Thoracic aorta (tissue), 2 donors: ENCODE data around the gene RNF166. TPM values are rescaled to one million over a fixed set of nuclear protein-coding genes. Genes with fewer than 3 reads are reported as not detected.

ENCODE experiments used
- ATAC-seq: fragments of 150-250 bp; one replicate; pipeline ENCODE4 v1.8.0; 2017; ENCODE audit warnings: low read depth; ENCODE audit not compliant: insufficient number of reproducible peaks, low FRiP score
- DNase-seq: peaks from one replicate; pipeline ENCODE4 v3.0.0-alpha.2; 2020; ENCODE audit warnings: low spot score
- H3K27ac ChIP-seq, 2 donors: fragments of 200-600 bp; sonication (generic); 1 replicate in 1 of 2; 2 replicates in 1 of 2; pipeline ENCODE4 v1.5.1; 2016; ENCODE audit warnings: mild to moderate bottlenecking in 2 of 2, moderate library complexity in 2 of 2
- H3K27me3 ChIP-seq: fragments of 200-600 bp; sonication (generic); replicated peaks from 2 replicates; pipeline ENCODE4 v1.6.0; 2016; ENCODE audit warnings: mild to moderate bottlenecking; ENCODE audit not compliant: insufficient read depth
- H3K36me3 ChIP-seq: fragments of 200-600 bp; sonication (generic); one replicate; pipeline ENCODE4 v1.5.1; 2016
- H3K4me1 ChIP-seq, 2 donors: fragments of 200-600 bp; sonication (generic); 1 replicate in 1 of 2; 2 replicates in 1 of 2; pipeline versions ENCODE4 v1.5.1 to v1.6.0; 2016; ENCODE audit warnings: low read depth in 2 of 2, mild to moderate bottlenecking in 1 of 2; ENCODE audit not compliant: control insufficient read depth in 1 of 2
- H3K4me3 ChIP-seq: fragments of 200-600 bp; sonication (generic); 2 replicates; pipeline ENCODE4 v1.5.1; 2016; ENCODE audit warnings: mild to moderate bottlenecking
- H3K9me3 ChIP-seq: fragments of 200-600 bp; sonication (generic); 2 replicates; pipeline ENCODE4 v1.5.1; 2016
- total RNA-seq, 2 donors: library from RNA; depleted of rRNA; stranded (reverse); fragments of >200 nt; gene quantifications; one replicate each; pipeline versions ENCODE4 v1.1.0 to v1.2.3, GENCODE V29; 2016
- TF ChIP-seq, protein P1 (sequence below): fragments of 200-600 bp; sonication (generic); IDR thresholded peaks from one replicate; pipeline ENCODE4 v1.5.1; 2019; ENCODE audit warnings: antibody characterized with exemption

Gene RNF166
- total RNA-seq, 2 donors from 2014 or later = 20.7 to 36.6 TPM

DNA sequence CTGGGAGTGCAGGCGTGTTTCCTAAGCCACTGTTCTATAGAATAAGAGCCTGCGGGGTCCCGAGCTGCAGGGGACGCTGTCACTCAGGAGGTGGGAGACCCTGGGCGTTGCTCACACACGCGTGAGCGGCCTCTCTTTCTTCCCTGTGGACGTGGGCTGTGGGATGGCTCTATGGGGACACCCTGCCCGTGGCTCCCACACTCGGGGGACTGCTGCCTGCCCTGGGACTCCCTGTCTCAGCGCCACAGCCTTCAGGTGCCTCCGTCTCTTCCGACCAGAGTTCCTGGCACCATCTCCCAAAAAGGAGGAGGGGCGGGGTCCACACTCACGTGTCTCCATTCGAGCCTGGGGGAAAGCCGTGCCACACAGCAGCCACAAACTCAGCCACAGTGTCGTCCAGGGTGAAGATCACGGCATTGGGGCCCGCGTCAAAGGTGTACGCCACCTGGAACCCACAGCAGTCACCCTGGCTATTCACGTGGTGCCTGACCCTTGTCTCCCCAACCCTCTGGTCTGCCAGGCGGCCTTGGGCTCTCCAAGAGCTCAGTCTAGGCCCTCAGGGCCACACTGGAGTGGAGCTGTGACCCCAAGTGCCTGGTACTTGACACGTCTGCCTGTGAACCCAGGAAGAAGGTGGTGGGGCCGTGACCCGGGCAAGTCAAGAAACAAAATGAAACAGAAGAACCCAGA lies 51.7 kb downstream of the RNF166 start:
- ATAC-seq (no peak), DNase-seq (no peak)
- Histone ChIP-seq H3K4me1 (peaks cover 7 to 13% of the 10 kb centered on the region in 2 donors), H3K4me3 (no peak overlapping the region), H3K9me3 (no peaks in the 10 kb centered on the region), H3K27ac (no peak overlapping the region), H3K27me3 (no peaks in the 10 kb centered on the region), H3K36me3 (peaks cover 19% of the 10 kb centered on the region)
- TF ChIP-seq, protein P1, sequence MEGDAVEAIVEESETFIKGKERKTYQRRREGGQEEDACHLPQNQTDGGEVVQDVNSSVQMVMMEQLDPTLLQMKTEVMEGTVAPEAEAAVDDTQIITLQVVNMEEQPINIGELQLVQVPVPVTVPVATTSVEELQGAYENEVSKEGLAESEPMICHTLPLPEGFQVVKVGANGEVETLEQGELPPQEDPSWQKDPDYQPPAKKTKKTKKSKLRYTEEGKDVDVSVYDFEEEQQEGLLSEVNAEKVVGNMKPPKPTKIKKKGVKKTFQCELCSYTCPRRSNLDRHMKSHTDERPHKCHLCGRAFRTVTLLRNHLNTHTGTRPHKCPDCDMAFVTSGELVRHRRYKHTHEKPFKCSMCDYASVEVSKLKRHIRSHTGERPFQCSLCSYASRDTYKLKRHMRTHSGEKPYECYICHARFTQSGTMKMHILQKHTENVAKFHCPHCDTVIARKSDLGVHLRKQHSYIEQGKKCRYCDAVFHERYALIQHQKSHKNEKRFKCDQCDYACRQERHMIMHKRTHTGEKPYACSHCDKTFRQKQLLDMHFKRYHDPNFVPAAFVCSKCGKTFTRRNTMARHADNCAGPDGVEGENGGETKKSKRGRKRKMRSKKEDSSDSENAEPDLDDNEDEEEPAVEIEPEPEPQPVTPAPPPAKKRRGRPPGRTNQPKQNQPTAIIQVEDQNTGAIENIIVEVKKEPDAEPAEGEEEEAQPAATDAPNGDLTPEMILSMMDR = no peak

- peaks cover 7 to 15% of the 10 kb centered on the region in 2 donors for H3K4me1 ChIP-seq
- no peak for DNase-seq
- peaks cover 19% of the 10 kb centered on the region for H3K36me3 ChIP-seq
- H3K27me3 ChIP-seq = no peaks in the 10 kb centered on the region
- H3K9me3 ChIP-seq = no peaks in the 10 kb centered on the region
- no peak for ATAC-seq
- H3K27ac ChIP-seq = no peak overlapping the region
- H3K4me3 ChIP-seq = no peak overlapping the region
- TF ChIP-seq, protein P1 = no peak
Measured at GRCh38 chr16:88653596-88654362, 52.4 kb downstream of the RNF166 start.

DNA sequence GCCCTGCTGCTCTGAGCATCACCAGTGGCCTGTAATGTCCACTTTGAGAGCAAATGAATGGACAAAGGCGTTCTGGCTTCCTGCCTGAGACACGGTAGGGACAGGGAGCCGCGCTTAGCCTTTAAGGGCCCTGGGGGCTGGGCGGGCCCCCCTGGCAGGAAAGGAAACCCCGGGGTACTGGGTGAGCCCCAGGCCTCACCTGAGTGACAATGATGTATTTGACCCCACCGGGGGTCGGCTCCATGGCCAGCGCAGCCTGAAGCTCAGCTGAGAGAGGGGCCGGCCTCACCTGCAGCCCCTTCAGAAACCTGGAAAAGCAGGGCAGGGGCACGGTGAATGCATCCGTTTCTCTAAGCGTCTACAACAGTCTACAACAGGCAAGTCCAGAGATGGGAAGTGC lies 53.1 kb downstream of the RNF166 start:
- Histone ChIP-seq H3K36me3 (peaks cover 19% of the 10 kb centered on the region), H3K27me3 (no peaks in the 10 kb centered on the region), H3K4me1 (peaks cover 7 to 15% of the 10 kb centered on the region in 2 donors), H3K4me3 (no peak overlapping the region), H3K9me3 (no peaks in the 10 kb centered on the region), H3K27ac (no peak overlapping the region)
- no peak for ATAC-seq
- TF ChIP-seq, protein P1 = no peak
- no peak for DNase-seq

GRCh38 chr16:88652762-88653063 lies 53.5 kb downstream of the RNF166 start:
- Histone ChIP-seq H3K27me3 (no peaks in the 10 kb centered on the region), H3K9me3 (no peaks in the 10 kb centered on the region), H3K4me1 (peaks cover 7 to 15% of the 10 kb centered on the region in 2 donors), H3K36me3 (peaks cover 19% of the 10 kb centered on the region), H3K27ac (no peak overlapping the region), H3K4me3 (no peak overlapping the region)
- ATAC-seq (no peak), DNase-seq (no peak)
- TF ChIP-seq, protein P1 = no peak

GRCh38 chr16:88651989-88652761 lies 54.0 kb downstream of the RNF166 start:
- no peak overlapping the region for H3K4me3 ChIP-seq
- DNase-seq = no peak
- no peak overlapping the region for H3K27ac ChIP-seq
- TF ChIP-seq, protein P1 = no peak
- H3K27me3 ChIP-seq = no peaks in the 10 kb centered on the region
- peaks cover 7 to 15% of the 10 kb centered on the region in 2 donors for H3K4me1 ChIP-seq
- no peaks in the 10 kb centered on the region for H3K9me3 ChIP-seq
- no peak for ATAC-seq
- H3K36me3 ChIP-seq = peaks cover 18% of the 10 kb centered on the region
